HepG2 (cell line): ENCODE data around the gene TECPR1. TPM values are rescaled to one million over a fixed set of nuclear protein-coding genes. Genes with fewer than 3 reads are reported as not detected.

Source experiments
- ATAC-seq: fragments of 200-7000 bp; cut with Tn5 transposase; 3 replicates; pipeline ENCODE4 v1.9.1; 2020; ENCODE audit warnings: mild to moderate bottlenecking, moderate library complexity
- BruUV-seq: library from RNA; stranded (reverse); fragments of 400-500 nt; replicated peaks from 2 replicates; lab custom pipeline; 2021; lab: Mats Ljungman, UMichigan
- CTCF ChIA-PET: fragments of 300-600 bp; formaldehyde crosslinking; extraction: SDS; loops from one replicate; lab custom pipeline; 2021; ENCODE audit warnings: low total read pairs, inconsistent platforms, low intra/inter-chr PET ratio; lab: Yijun Ruan, JAX
- POLR2A ChIA-PET: fragments of 350-600 bp; sonication (Branson Sonifier 250); formaldehyde crosslinking; loops from one replicate; lab custom pipeline; 2020; ENCODE audit warnings: antibody characterized with exemption, inconsistent platforms; lab: Yijun Ruan, JAX
- DNase-seq: peaks from one replicate; pipeline ENCODE4 v3.0.0-alpha.2; 2015; ENCODE audit warnings: low spot score
- FAIRE-seq: peaks from 3 replicates; lab custom pipeline; 2011; peaks lifted over from hg19 to GRCh38; lab: Jason Lieb, UNC
- H2AFZ ChIP-seq: one replicate; pipeline ENCODE4 v1.6.1; 2011; ENCODE audit warnings: low read length, inconsistent platforms
- H3K27ac ChIP-seq: fragments of 300-600 bp; 3 replicates; pipeline ENCODE4 v1.8.0; 2011; ENCODE audit warnings: mixed run types, mild to moderate bottlenecking, mixed read lengths, low read length, inconsistent platforms; ENCODE audit not compliant: insufficient read depth; ENCODE audit errors: extremely low read length
- H3K27me3 ChIP-seq, 2 experiments: fragments of 200-600 bp in 1 of 2; 2 replicates in 1 of 2; 3 replicates in 1 of 2; pipeline versions ENCODE4 v1.6.0 to v1.8.0; 2011; ENCODE audit warnings: low read length in 2 of 2, mild to moderate bottlenecking in 2 of 2, moderate library complexity in 2 of 2, inconsistent platforms in 1 of 2; ENCODE audit not compliant: insufficient read depth in 2 of 2, control insufficient read depth in 1 of 2
- H3K36me3 ChIP-seq, 2 experiments: fragments of 200-600 bp in 1 of 2; replicated peaks in 1 of 2; 2 replicates in 1 of 2; 3 replicates in 1 of 2; pipeline versions ENCODE4 v1.5.1 to v1.8.0; 2011; ENCODE audit warnings: low read length in 2 of 2, inconsistent platforms in 1 of 2; ENCODE audit not compliant: insufficient read depth in 2 of 2, control insufficient read depth in 1 of 2
- H3K4me1 ChIP-seq: 2 replicates; pipeline ENCODE4 v1.5.1; 2012; ENCODE audit warnings: low read length, inconsistent platforms; ENCODE audit not compliant: insufficient read depth
- H3K4me2 ChIP-seq: 2 replicates; pipeline ENCODE4 v1.6.0; 2011; ENCODE audit warnings: low read depth, low read length, inconsistent platforms
- H3K4me3 ChIP-seq, 3 experiments: fragments of 200-600 bp in 1 of 3; sonication (generic), shearing (Covaris generic) in 1 of 3; replicated peaks in 1 of 3; 2 replicates each; pipeline ENCODE4 v1.5.1; 2011 to 2016; ENCODE audit warnings: low read length in 3 of 3, inconsistent platforms in 2 of 3, low read depth in 2 of 3, mild to moderate bottlenecking in 2 of 3, control low read depth in 1 of 3, mixed read lengths in 1 of 3; ENCODE audit not compliant: insufficient read depth in 1 of 3
- H3K79me2 ChIP-seq: one replicate; pipeline ENCODE4 v1.6.1; 2011; ENCODE audit warnings: low read length, inconsistent platforms; ENCODE audit not compliant: insufficient read depth
- H3K9ac ChIP-seq: 2 replicates; pipeline ENCODE4 v1.6.0; 2011; ENCODE audit warnings: mild to moderate bottlenecking, low read depth, low read length, inconsistent platforms; ENCODE audit not compliant: insufficient read depth
- H3K9me3 ChIP-seq: 2 replicates; pipeline ENCODE4 v1.5.1; 2012; ENCODE audit warnings: mild to moderate bottlenecking, low read length
- H4K20me1 ChIP-seq: 2 replicates; pipeline ENCODE4 v1.6.0; 2011; ENCODE audit warnings: inconsistent platforms, mild to moderate bottlenecking, low read length, moderate library complexity; ENCODE audit not compliant: insufficient read depth
- FOXJ3 ChIP-seq: sonication (generic); formaldehyde crosslinking; IDR thresholded peaks from 2 replicates; pipeline ENCODE4 v1.4.0; 2020; ENCODE audit warnings: missing genetic modification reagents, mild to moderate bottlenecking, borderline replicate concordance
- MATR3 ChIP-seq: sonication (generic); formaldehyde crosslinking; IDR thresholded peaks from 2 replicates; pipeline ENCODE4 v1.4.0; 2020; ENCODE audit warnings: missing genetic modification reagents
- ZC3H13 ChIP-seq: sonication (generic); formaldehyde crosslinking; IDR thresholded peaks from 2 replicates; pipeline ENCODE4 v1.8.1; 2023; ENCODE audit warnings: mild to moderate bottlenecking, missing genetic modification reagents, moderate library complexity
- WGBS: methylation state at CpG from one replicate; pipeline ENCODE4 v1.1.6; 2017; ENCODE audit warnings: low lambda C conversion rate; 5-methylcytosine and 5-hydroxymethylcytosine counted together
- in situ Hi-C: cut with HindIII; loops from 2 replicates; pipeline ENCODE4 v1.10.0; 2017; ENCODE audit warnings: low pct_unique_long_range_greater_than_20kb; ENCODE audit not compliant: extremely low pct_ligation_motif_present
- intact Hi-C: fragments of 100-400 bp; cut with micrococcal nuclease; formaldehyde crosslinking; loops from one replicate; pipeline ENCODE4 v1.10.0; 2022; ENCODE audit not compliant: unreplicated experiment
- polyA plus RNA-seq, 8 experiments: library from polyadenylated mRNA; depleted of rRNA in 3 of 8; stranded (reverse) in 7 of 8; unstranded in 1 of 8; fragments of >200 nt; fragmentation: Illumina TruSeq in 4 of 8; extraction: Trizol in 4 of 8; gene quantifications; 2 replicates each; pipeline versions ENCODE4 v1.2.1 to v1.2.3, GENCODE V29; 2011 to 2016; ENCODE audit warnings: low read depth in 4 of 8, missing spikeins in 1 of 8, mixed read lengths in 1 of 8; ENCODE audit not compliant: insufficient read depth in 1 of 8
- total RNA-seq, 5 experiments: library from RNA; depleted of rRNA; stranded (reverse); fragments of >200 nt; fragmentation: Illumina TruSeq; extraction: Trizol; gene quantifications; 2 replicates each; pipeline ENCODE4 v1.2.3, GENCODE V29; 2016; ENCODE audit warnings: low read depth in 1 of 5

Gene TECPR1
- total and polyA plus RNA-seq, 2 of the 13 experiments (the other 11 are each of a cell fraction or from before 2014, with no cell fraction given) = 2.3 to 6.3 TPM

DNA sequence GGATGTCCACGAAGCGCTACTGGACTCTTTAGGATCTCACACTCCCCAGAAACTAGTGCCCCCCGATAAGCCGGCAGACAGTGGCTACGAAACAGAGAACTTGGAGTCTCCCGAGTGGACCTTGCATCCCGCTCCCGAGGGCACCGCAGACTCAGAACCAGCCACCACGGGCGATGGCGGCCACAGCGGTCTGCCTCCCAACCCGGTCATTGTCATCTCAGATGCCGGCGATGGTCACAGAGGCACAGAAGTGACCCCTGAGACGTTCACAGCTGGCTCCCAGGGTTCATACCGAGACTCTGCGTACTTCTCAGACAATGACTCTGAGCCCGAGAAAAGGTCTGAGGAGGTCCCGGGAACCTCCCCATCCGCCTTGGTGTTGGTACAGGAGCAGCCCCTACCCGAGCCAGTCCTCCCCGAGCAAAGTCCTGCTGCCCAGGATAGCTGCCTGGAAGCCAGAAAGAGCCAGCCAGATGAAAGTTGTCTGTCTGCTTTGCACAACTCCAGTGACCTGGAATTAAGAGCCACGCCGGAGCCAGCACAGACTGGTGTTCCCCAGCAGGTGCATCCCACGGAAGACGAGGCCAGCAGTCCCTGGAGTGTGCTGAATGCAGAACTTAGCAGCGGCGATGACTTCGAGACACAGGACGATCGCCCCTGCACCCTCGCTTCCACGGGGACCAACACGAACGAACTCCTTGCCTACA is 58.4 kb downstream of the TECPR1 start:
- H3K9me3 ChIP-seq = no peaks in the 10 kb centered on the region
- FAIRE-seq (no peak), ATAC-seq (no peak), DNase-seq (no peak)
- 0 out of 2 replicates have a peak, but pooled peaks cover 6% of the 10 kb centered on the region for H4K20me1 ChIP-seq
- in situ Hi-C loops (no loop called here), intact Hi-C loops (no loop called here)
- no TSS peak for BruUV-seq
- TF ChIP-seq ZC3H13 (CRISPR knock-in tag) (0 out of 2 replicates have a peak, but pooled peaks have one; percentile 37), MATR3 (CRISPR knock-in tag) (no peak)
- peaks cover 17% of the 10 kb centered on the region; the same call in 1 of the 2 replicates for H3K4me1 ChIP-seq
- H3K27me3 ChIP-seq = no peaks in the 10 kb centered on the region
- no peak overlapping the region for H3K27ac ChIP-seq
- ChIA-PET POLR2A (no interaction called here), CTCF (no interaction called here)
- H3K36me3 ChIP-seq = peaks cover 34 to 78% of the 10 kb centered on the region in 2 experiments
- no peaks in the 10 kb centered on the region for H3K79me2 ChIP-seq
- 96% methylated on average over 23 of the region's 37 CpGs for WGBS
- no peak overlapping the region for H3K4me3 ChIP-seq
- no peak overlapping the region for H3K4me2 ChIP-seq
- no peak overlapping the region for H2AFZ ChIP-seq
- no peak overlapping the region for H3K9ac ChIP-seq

DNA sequence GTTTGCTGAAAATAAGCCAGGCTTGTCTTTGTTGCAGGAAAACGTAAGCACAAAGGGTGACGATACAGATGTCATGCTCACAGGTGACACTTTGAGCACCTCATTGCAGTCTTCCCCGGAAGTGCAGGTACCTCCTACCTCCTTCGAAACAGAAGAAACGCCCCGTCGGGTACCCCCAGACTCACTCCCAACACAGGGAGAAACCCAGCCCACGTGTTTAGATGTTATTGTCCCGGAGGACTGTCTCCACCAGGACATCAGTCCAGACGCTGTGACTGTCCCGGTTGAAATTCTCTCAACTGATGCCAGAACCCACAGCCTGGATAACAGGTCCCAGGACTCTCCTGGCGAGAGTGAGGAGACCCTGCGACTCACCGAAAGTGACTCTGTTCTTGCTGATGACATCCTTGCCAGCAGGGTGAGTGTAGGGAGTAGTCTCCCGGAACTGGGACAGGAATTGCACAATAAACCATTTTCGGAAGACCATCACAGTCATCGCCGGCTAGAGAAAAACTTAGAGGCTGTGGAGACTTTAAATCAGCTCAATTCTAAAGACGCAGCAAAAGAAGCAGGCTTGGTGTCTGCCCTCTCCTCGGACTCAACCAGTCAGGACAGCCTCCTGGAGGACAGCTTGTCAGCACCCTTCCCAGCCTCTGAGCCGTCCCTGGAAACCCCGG is 59.1 kb downstream of the TECPR1 start:
- Histone ChIP-seq H3K27ac (no peak overlapping the region), H3K36me3 (peaks cover 34 to 84% of the 10 kb centered on the region in 2 experiments), H3K9ac (no peak overlapping the region), H4K20me1 (0 out of 2 replicates have a peak, but pooled peaks cover 6% of the 10 kb centered on the region)
- 94% methylated on average over 22 of the region's 22 CpGs for WGBS
- intact Hi-C loops = no loop called here
- no peak for TF ChIP-seq FOXJ3 (CRISPR knock-in tag)
- TF ChIP-seq, all 625 proteins: peak for 0
- Histone ChIP-seq H3K4me1 (peaks cover 17% of the 10 kb centered on the region; the same call in 1 of the 2 replicates), H3K4me3 (no peak overlapping the region), H3K27me3 (no peaks in the 10 kb centered on the region), H3K9me3 (no peaks in the 10 kb centered on the region), H3K4me2 (no peak overlapping the region), H3K79me2 (no peaks in the 10 kb centered on the region), H2AFZ (no peak overlapping the region)
- CTCF ChIA-PET = no interaction called here
- no TSS peak for BruUV-seq
- DNase-seq (no peak), FAIRE-seq (no peak), ATAC-seq (no peak; the same call in 2 of the 3 replicates)
- POLR2A ChIA-PET = no interaction called here
- in situ Hi-C loops = no loop called here
